ENCODE measurements around the gene DNAAF5. TPM values are rescaled to one million over a fixed set of nuclear protein-coding genes. Genes with fewer than 3 reads are reported as not detected.
A peak's percentile ranks its signal among the peaks of the same experiment; 100 is the strongest.

Gene DNAAF5
- total RNA-seq, 2 experiments from 2014 or later, result 42.6 to 58.5 TPM

DNA sequence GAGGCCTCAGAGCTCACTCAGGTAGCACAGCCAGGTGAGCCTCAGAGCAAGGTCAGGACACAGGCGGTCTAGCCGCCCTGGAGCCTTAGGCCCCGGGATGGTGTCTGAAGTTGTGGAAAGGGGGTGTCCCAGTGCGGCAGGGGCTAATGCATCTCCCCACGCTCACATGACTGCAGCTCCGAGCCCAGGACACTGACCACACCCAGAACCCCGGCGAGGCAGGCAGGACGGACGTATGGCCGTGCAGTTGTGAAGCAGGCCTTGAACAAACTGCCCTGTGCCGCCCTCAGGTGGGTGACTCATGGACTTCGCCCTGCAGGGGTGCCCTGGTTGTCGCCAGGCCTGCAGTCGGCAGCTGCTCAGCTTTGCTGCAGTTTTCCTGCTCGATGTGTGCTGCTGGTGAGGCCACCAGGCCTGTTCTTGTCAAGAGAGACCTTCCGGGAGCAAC, 5.6 kb downstream of the DNAAF5 start:
- Histone ChIP-seq H3K4me2 (ENCODE audit: low read length) (no peak overlapping the region), H2AFZ (ENCODE audit: low read length) (no peak overlapping the region), H3K79me2 (ENCODE audit: insufficient read depth, low read depth, low read length) (peaks cover 59% of the 10 kb centered on the region), H3K36me3 (ENCODE audit: insufficient read depth, low read length) (peaks cover 85% of the 10 kb centered on the region), H3K4me1 (ENCODE audit: insufficient read depth, low read length, poor library complexity, severe bottlenecking) (peaks cover 10% of the 10 kb centered on the region), H4K20me1 (ENCODE audit: insufficient read depth, low read length) (no peaks in the 10 kb centered on the region), H3K9me3 (ENCODE audit: low read length) (peaks cover 35% of the 10 kb centered on the region), H3K9me2 (ENCODE audit: insufficient read depth, low read length) (no peaks in the 10 kb centered on the region), H3K27ac (ENCODE audit: low read depth, low read length, poor library complexity, severe bottlenecking) (no peak overlapping the region), H3K4me3 (ENCODE audit: low read depth, low read length, poor library complexity, severe bottlenecking) (no peak overlapping the region)
- CTCF ChIA-PET (ENCODE audit: unreplicated experiment), result no interaction called here
- TF ChIP-seq, protein P1, sequence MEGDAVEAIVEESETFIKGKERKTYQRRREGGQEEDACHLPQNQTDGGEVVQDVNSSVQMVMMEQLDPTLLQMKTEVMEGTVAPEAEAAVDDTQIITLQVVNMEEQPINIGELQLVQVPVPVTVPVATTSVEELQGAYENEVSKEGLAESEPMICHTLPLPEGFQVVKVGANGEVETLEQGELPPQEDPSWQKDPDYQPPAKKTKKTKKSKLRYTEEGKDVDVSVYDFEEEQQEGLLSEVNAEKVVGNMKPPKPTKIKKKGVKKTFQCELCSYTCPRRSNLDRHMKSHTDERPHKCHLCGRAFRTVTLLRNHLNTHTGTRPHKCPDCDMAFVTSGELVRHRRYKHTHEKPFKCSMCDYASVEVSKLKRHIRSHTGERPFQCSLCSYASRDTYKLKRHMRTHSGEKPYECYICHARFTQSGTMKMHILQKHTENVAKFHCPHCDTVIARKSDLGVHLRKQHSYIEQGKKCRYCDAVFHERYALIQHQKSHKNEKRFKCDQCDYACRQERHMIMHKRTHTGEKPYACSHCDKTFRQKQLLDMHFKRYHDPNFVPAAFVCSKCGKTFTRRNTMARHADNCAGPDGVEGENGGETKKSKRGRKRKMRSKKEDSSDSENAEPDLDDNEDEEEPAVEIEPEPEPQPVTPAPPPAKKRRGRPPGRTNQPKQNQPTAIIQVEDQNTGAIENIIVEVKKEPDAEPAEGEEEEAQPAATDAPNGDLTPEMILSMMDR (conservative IDR thresholded peaks at IDR 0.05; ENCODE audit: low read length), result no peak
- no peak for TF ChIP-seq EZH2phosphoT487 (IDR thresholded peaks at IDR 0.05; ENCODE audit: borderline replicate concordance, low read depth, low read length)
- BruUV-seq (replicated peaks), result no TSS peak
- intact Hi-C loops (cut with micrococcal nuclease; ENCODE audit: unreplicated experiment), result no loop called here
- POLR2A ChIA-PET, result no interaction called here
- no peak for DNase-seq (ENCODE audit: low spot score)

DNA sequence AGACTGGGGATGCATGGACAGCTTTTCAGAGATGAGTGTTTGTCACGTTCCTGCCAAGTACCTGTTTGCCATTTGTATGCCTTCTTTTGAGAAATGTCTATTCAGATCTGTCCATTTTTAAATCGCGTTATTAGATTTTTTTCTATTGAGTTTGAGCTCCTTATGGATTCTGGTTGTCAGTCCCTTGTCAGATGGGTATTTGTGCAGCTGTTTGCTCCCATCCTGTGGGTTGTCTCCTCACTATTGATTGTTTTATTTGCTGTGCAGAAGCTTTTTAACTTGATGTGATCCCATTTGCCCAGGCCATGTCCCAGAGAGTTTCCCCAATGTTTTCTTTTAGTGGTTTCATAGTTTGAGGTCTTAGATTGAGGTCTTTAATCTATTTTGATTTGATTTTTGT, 6.1 kb downstream of the DNAAF5 start:
- Histone ChIP-seq H3K36me3 (ENCODE audit: insufficient read depth, low read length) (peaks cover 90% of the 10 kb centered on the region), H3K9me3 (ENCODE audit: low read length) (peaks cover 35% of the 10 kb centered on the region), H3K27ac (ENCODE audit: low read depth, low read length, poor library complexity, severe bottlenecking) (no peak overlapping the region), H3K4me2 (ENCODE audit: low read length) (no peak overlapping the region), H4K20me1 (ENCODE audit: insufficient read depth, low read length) (no peaks in the 10 kb centered on the region), H3K9me2 (ENCODE audit: insufficient read depth, low read length) (no peaks in the 10 kb centered on the region), H3K4me1 (ENCODE audit: insufficient read depth, low read length, poor library complexity, severe bottlenecking) (peaks cover 10% of the 10 kb centered on the region), H3K4me3 (ENCODE audit: low read depth, low read length, poor library complexity, severe bottlenecking) (no peak overlapping the region), H3K79me2 (ENCODE audit: insufficient read depth, low read depth, low read length) (peaks cover 62% of the 10 kb centered on the region), H2AFZ (ENCODE audit: low read length) (no peak overlapping the region)
- intact Hi-C loops (cut with micrococcal nuclease; ENCODE audit: unreplicated experiment), result no loop called here
- CTCF ChIA-PET (ENCODE audit: unreplicated experiment), result no interaction called here
- POLR2A ChIA-PET, result no interaction called here
- TF ChIP-seq, protein P1 (conservative IDR thresholded peaks at IDR 0.05; ENCODE audit: low read length), result no peak
- no peak for TF ChIP-seq EZH2phosphoT487 (IDR thresholded peaks at IDR 0.05; ENCODE audit: borderline replicate concordance, low read depth, low read length)
- DNase-seq (ENCODE audit: low spot score), result no peak
- no TSS peak for BruUV-seq (replicated peaks)

DNA sequence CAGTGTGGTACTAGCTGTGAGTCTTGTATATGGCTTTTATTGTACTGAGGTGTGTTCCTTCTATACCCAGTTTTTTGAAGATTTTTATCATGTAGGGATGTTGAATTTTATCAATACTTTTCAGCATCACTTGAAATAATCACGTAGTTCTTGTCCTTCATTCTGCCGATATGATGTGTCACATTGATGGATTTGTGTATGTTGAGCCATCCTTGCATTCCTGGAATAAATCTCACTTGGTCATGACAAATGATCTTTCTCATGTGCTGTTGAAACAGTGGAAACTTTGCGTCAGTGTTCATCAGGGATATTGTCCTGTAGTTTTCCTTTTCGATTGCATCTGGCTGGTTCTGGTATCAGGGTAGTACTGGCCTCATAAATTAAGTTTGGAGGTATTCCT, 7.7 kb downstream of the DNAAF5 start:
- H3K4me3 ChIP-seq (ENCODE audit: low read depth, low read length, poor library complexity, severe bottlenecking), result no peak overlapping the region
- no peak overlapping the region for H2AFZ ChIP-seq (ENCODE audit: low read length)
- TSS peak; percentile 16 for BruUV-seq (replicated peaks)
- CTCF ChIA-PET (ENCODE audit: unreplicated experiment), result no interaction called here
- intact Hi-C loops (cut with micrococcal nuclease; ENCODE audit: unreplicated experiment), result no loop called here
- H3K4me2 ChIP-seq (ENCODE audit: low read length), result no peak overlapping the region
- POLR2A ChIA-PET, result no interaction called here
- no peaks in the 10 kb centered on the region for H4K20me1 ChIP-seq (ENCODE audit: insufficient read depth, low read length)
- H3K9me3 ChIP-seq (ENCODE audit: low read length), result peaks cover 35% of the 10 kb centered on the region
- DNase-seq (ENCODE audit: low spot score), result peak; percentile 22
- TF ChIP-seq, protein P1 (conservative IDR thresholded peaks at IDR 0.05; ENCODE audit: low read length), result no peak
- no peak for TF ChIP-seq EZH2phosphoT487 (IDR thresholded peaks at IDR 0.05; ENCODE audit: borderline replicate concordance, low read depth, low read length)
- no peak overlapping the region for H3K27ac ChIP-seq (ENCODE audit: low read depth, low read length, poor library complexity, severe bottlenecking)
- peaks cover 62% of the 10 kb centered on the region for H3K79me2 ChIP-seq (ENCODE audit: insufficient read depth, low read depth, low read length)
- no peaks in the 10 kb centered on the region for H3K4me1 ChIP-seq (ENCODE audit: insufficient read depth, low read length, poor library complexity, severe bottlenecking)
- no peaks in the 10 kb centered on the region for H3K9me2 ChIP-seq (ENCODE audit: insufficient read depth, low read length)
- peaks cover 93% of the 10 kb centered on the region for H3K36me3 ChIP-seq (ENCODE audit: insufficient read depth, low read length)
